B cell (primary cell): ENCODE data around the gene NUBPL. TPM values are rescaled to one million over a fixed set of nuclear protein-coding genes. Genes with fewer than 3 reads are reported as not detected.
"Not testable (repeated sequence)": the region's sequence is repeated elsewhere in the genome, so short reads cannot be mapped to it uniquely, and the experiment has no call there.

Source experiments
- ATAC-seq: fragments of 200-7000 bp; cut with Tn5 transposase; one replicate; pipeline ENCODE4 v1.10.0; 2021; ENCODE audit warnings: low read depth, mild to moderate bottlenecking, moderate number of reproducible peaks, moderate library complexity
- CTCF ChIA-PET: fragments of 350-600 bp; sonication (Branson Sonifier 250); formaldehyde crosslinking; loops from one replicate; lab custom pipeline; 2021; ENCODE audit warnings: antibody characterized with exemption, inconsistent platforms; lab: Charles Lee
- POLR2A ChIA-PET: fragments of 350-600 bp; sonication (Branson Sonifier 250); formaldehyde crosslinking; loops from one replicate; lab custom pipeline; 2021; ENCODE audit warnings: antibody characterized with exemption; lab: Charles Lee
- DNase-seq: peaks from one replicate; pipeline ENCODE4 v3.0.0; 2013
- H2AFZ ChIP-seq: 2 replicates; pipeline ENCODE4 v1.6.1; 2012; ENCODE audit warnings: mild to moderate bottlenecking, low read depth, low read length; ENCODE audit not compliant: insufficient read depth, poor library complexity, severe bottlenecking
- H3K27ac ChIP-seq, 2 donors: 1 replicate in 1 of 2; 2 replicates in 1 of 2; pipeline ENCODE4 v1.5.1; 2012 to 2013; ENCODE audit warnings: low read length in 2 of 2, mild to moderate bottlenecking in 2 of 2, moderate library complexity in 1 of 2
- H3K27me3 ChIP-seq, 4 experiments: fragments of 200-600 bp in 1 of 4; sonication (generic) in 1 of 4; replicated peaks in 1 of 4; 1 replicate in 2 of 4; 2 replicates in 2 of 4; pipeline versions ENCODE4 v1.6.1 to v1.7.0; 2013 to 2016; ENCODE audit warnings: low read length in 3 of 4, mild to moderate bottlenecking in 2 of 4, mixed read lengths in 1 of 4, moderate library complexity in 1 of 4; ENCODE audit not compliant: insufficient read depth in 4 of 4, control insufficient read depth in 3 of 4; ENCODE audit errors: control extremely low read depth in 1 of 4
- H3K36me3 ChIP-seq, 2 experiments: replicated peaks in 1 of 2; 1 replicate in 1 of 2; 2 replicates in 1 of 2; pipeline versions ENCODE4 v1.6.1 to v1.7.1; 2013; ENCODE audit warnings: low read length in 1 of 2; ENCODE audit not compliant: insufficient read depth in 2 of 2, control insufficient read depth in 1 of 2; ENCODE audit errors: control extremely low read depth in 1 of 2, extremely low read depth in 1 of 2
- H3K4me1 ChIP-seq, 2 donors: fragments of 200-600 bp in 1 of 2; sonication (generic) in 1 of 2; 1 replicate in 1 of 2; 2 replicates in 1 of 2; pipeline versions ENCODE4 v1.5.1 to v1.6.1; 2013 to 2017; ENCODE audit warnings: low read length in 2 of 2; ENCODE audit not compliant: control insufficient read depth in 2 of 2, insufficient read depth in 2 of 2
- H3K4me2 ChIP-seq: replicated peaks from 2 replicates; pipeline ENCODE3; 2012; ENCODE audit warnings: mild to moderate bottlenecking, low read depth, low read length; ENCODE audit not compliant: poor library complexity, severe bottlenecking
- H3K4me3 ChIP-seq, 5 experiments: fragments of 200-600 bp in 1 of 5; sonication (generic) in 1 of 5; 1 replicate in 3 of 5; 2 replicates in 2 of 5; pipeline versions ENCODE4 v1.5.1 to v1.7.0; 2011 to 2016; ENCODE audit warnings: low read length in 4 of 5, mild to moderate bottlenecking in 4 of 5, low read depth in 2 of 5, control low read depth in 1 of 5, moderate library complexity in 1 of 5; ENCODE audit not compliant: insufficient read depth in 1 of 5; ENCODE audit errors: control extremely low read depth in 1 of 5, extremely low read depth in 1 of 5
- H3K79me2 ChIP-seq: fragments of 200-600 bp; sonication (generic); one replicate; pipeline ENCODE4 v1.6.0; 2016; ENCODE audit warnings: low read length; ENCODE audit not compliant: control insufficient read depth, insufficient read depth
- H3K9ac ChIP-seq: fragments of 200-600 bp; sonication (generic); 2 replicates; pipeline ENCODE4 v1.6.1; 2017; ENCODE audit warnings: mild to moderate bottlenecking, low read length, moderate library complexity
- H3K9me3 ChIP-seq, 3 donors: one replicate each; pipeline versions ENCODE4 v1.6.1 to v1.7.1; 2013; ENCODE audit warnings: low read length in 2 of 3; ENCODE audit not compliant: control insufficient read depth in 2 of 3, insufficient read depth in 1 of 3; ENCODE audit errors: control extremely low read depth in 1 of 3
- H4K20me1 ChIP-seq: 2 replicates; pipeline ENCODE4 v1.6.0; 2012; ENCODE audit warnings: mild to moderate bottlenecking, low read length; ENCODE audit not compliant: insufficient read depth, control insufficient read depth, poor library complexity, severe bottlenecking
- H3K27ac Mint-ChIP-seq: one replicate; pipeline ENCODE4 v1.8.0; 2021; ENCODE audit warnings: mixed read lengths
- H3K27me3 Mint-ChIP-seq: one replicate; pipeline ENCODE4 v1.8.0; 2021; ENCODE audit warnings: mixed read lengths
- H3K4me1 Mint-ChIP-seq: one replicate; pipeline ENCODE4 v1.8.0; 2021; ENCODE audit warnings: mixed read lengths
- H3K4me3 Mint-ChIP-seq: one replicate; pipeline ENCODE4 v1.8.0; 2021; ENCODE audit warnings: mixed read lengths
- H3K9me3 Mint-ChIP-seq: one replicate; pipeline ENCODE4 v1.8.0; 2022; ENCODE audit warnings: mixed read lengths; ENCODE audit not compliant: insufficient read depth
- CTCF ChIP-seq: fragments of 200-600 bp; IDR thresholded peaks from one replicate; pipeline ENCODE4 v1.8.0; 2022; ENCODE audit warnings: antibody characterized with exemption, mild to moderate bottlenecking
- EZH2 ChIP-seq: IDR thresholded peaks from 2 replicates; pipeline ENCODE4 v1.6.1; 2012; ENCODE audit warnings: borderline replicate concordance, low read depth, mild to moderate bottlenecking, moderate library complexity, low read length; ENCODE audit not compliant: insufficient read depth, poor library complexity, severe bottlenecking
- WGBS: methylation state at CpG from one replicate; pipeline ENCODE4 v1.1.5; 2013; ENCODE audit warnings: missing lambda C conversion rate; ENCODE audit not compliant: insufficient coverage; 5-methylcytosine and 5-hydroxymethylcytosine counted together
- intact Hi-C: fragments of 100-400 bp; cut with micrococcal nuclease; formaldehyde crosslinking; loops from one replicate; pipeline ENCODE4 v1.10.0; 2022
- polyA plus RNA-seq: library from polyadenylated mRNA; depleted of rRNA; stranded (reverse); fragments of >200 nt; gene quantifications from 2 replicates; pipeline ENCODE4 v1.2.3, GENCODE V29; 2012
- total RNA-seq, 2 donors: library from RNA; stranded (reverse); fragments of 120-200 nt in 1 of 2; gene quantifications; 1 replicate in 1 of 2; 2 replicates in 1 of 2; pipeline versions ENCODE4 v1.2.3 to v1.2.4, GENCODE V29; 2013 to 2022

NUBPL gene
- total and polyA plus RNA-seq, 2 donors (not counting 1 experiment from before 2014, with no cell fraction given) = 1.9 to 14.2 TPM

GRCh38 chr14:31611778-31612433 is 50.7 kb downstream of the NUBPL start:
- ATAC-seq = no peak
- Histone ChIP-seq H3K4me2 (no peak overlapping the region), H3K79me2 (no peaks in the 10 kb centered on the region), H2AFZ (no peak overlapping the region), H3K4me3 (no peak overlapping the region), H3K27me3 (no peaks in the 10 kb centered on the region), H3K4me1 (no peaks in the 10 kb centered on the region), H3K36me3 (no peaks in the 10 kb centered on the region), H3K9ac (no peak overlapping the region), H3K9me3 (peaks cover 0 to 9% (median 0%) of the 10 kb centered on the region in 3 donors), H4K20me1 (no peaks in the 10 kb centered on the region), H3K27ac (no peak overlapping the region)
- Mint-ChIP-seq H3K4me3 (no peak overlapping the region), H3K27ac (no peak overlapping the region), H3K27me3 (no peaks in the 10 kb centered on the region), H3K4me1 (peaks cover 1% of the 10 kb centered on the region), H3K9me3 (peaks cover 9% of the 10 kb centered on the region)
- POLR2A ChIA-PET = no interaction called here
- intact Hi-C loops = no loop called here
- 100% methylated on average over 2 of the region's 3 CpGs for WGBS
- no peak for DNase-seq
- TF ChIP-seq EZH2 (no peak), CTCF (no peak)
- CTCF ChIA-PET = no interaction called here

- Histone ChIP-seq H4K20me1 (no peaks in the 10 kb centered on the region), H3K4me1 (no peaks in the 10 kb centered on the region), H3K4me3 (no peak overlapping the region), H3K4me2 (no peak overlapping the region), H2AFZ (no peak overlapping the region), H3K79me2 (no peaks in the 10 kb centered on the region), H3K9me3 (peaks cover 0 to 5% (median 0%) of the 10 kb centered on the region in 3 donors), H3K36me3 (no peaks in the 10 kb centered on the region), H3K27ac (no peak overlapping the region), H3K9ac (no peak overlapping the region), H3K27me3 (no peaks in the 10 kb centered on the region)
- ATAC-seq = no peak
- no peak for DNase-seq
- ChIA-PET POLR2A (no interaction called here), CTCF (no interaction called here)
- Mint-ChIP-seq H3K9me3 (peaks cover 12% of the 10 kb centered on the region), H3K4me3 (no peak overlapping the region), H3K27ac (no peak overlapping the region), H3K27me3 (no peaks in the 10 kb centered on the region), H3K4me1 (peaks cover 4% of the 10 kb centered on the region)
- intact Hi-C loops = no loop called here
- WGBS = 100% methylated on average over 1 of the region's 5 CpGs
- TF ChIP-seq EZH2 (no peak), CTCF (no peak)
Observed at GRCh38 chr14:31613188-31613587, 52.0 kb downstream of the NUBPL start.

- H4K20me1 ChIP-seq, intact Hi-C loops, H3K27ac ChIP-seq, H3K4me3 Mint-ChIP-seq, H3K36me3 ChIP-seq, H3K4me1 Mint-ChIP-seq, H3K4me1 ChIP-seq, DNase-seq, H3K27me3 ChIP-seq, H3K27ac Mint-ChIP-seq, H2AFZ ChIP-seq, H3K79me2 ChIP-seq, ATAC-seq, POLR2A ChIA-PET, CTCF ChIA-PET, H3K4me3 ChIP-seq, H3K9ac ChIP-seq, H3K4me2 ChIP-seq, H3K27me3 Mint-ChIP-seq: not testable (repeated sequence)
- peaks cover 33% of the 10 kb centered on the region for H3K9me3 Mint-ChIP-seq
- peaks cover 0 to 29% (median 15%) of the 10 kb centered on the region in 3 donors for H3K9me3 ChIP-seq
- no CpG with 5 or more reads among the region's 2 CpGs for WGBS
Observed at GRCh38 chr14:31618884-31619283, 57.7 kb downstream of the NUBPL start.
